HCT116 (cell line): Measurements from ENCODE around the gene AADAT. TPM values are rescaled to one million over a fixed set of nuclear protein-coding genes. Genes with fewer than 3 reads are reported as not detected.

Experiments used
- ATAC-seq: fragments of 200-7000 bp; cut with Tn5 transposase; 2 replicates; pipeline ENCODE4 v1.9.1; 2020; ENCODE audit warnings: mild to moderate bottlenecking, moderate library complexity
- BruUV-seq: library from RNA; stranded (reverse); fragments of 400-500 nt; replicated peaks from 2 replicates; lab custom pipeline; 2021; lab: Mats Ljungman, UMichigan
- CTCF ChIA-PET: fragments of 300-600 bp; sonication (Branson Sonifier 250); formaldehyde crosslinking; loops from one replicate; lab custom pipeline; 2021; ENCODE audit warnings: antibody characterized with exemption; lab: Charles Lee
- POLR2A ChIA-PET: fragments of 300-600, 350-600 bp; sonication (Branson Sonifier 250); formaldehyde crosslinking; loops from one replicate; lab custom pipeline; 2021; ENCODE audit warnings: antibody characterized with exemption; lab: Charles Lee
- RAD21 ChIA-PET, 2 experiments: fragments of 300-600 bp; sonication (Branson Sonifier 250); formaldehyde crosslinking; loops; one replicate each; lab custom pipeline; 2023; ENCODE audit warnings: low total read pairs in 2 of 2; ENCODE audit not compliant: uncharacterized antibody in 2 of 2, unreplicated experiment in 2 of 2, low non-redundant PET in 1 of 2; lab: Charles Lee
- DNase-seq: peaks from one replicate; pipeline ENCODE4 v3.0.0-alpha.2; 2010; ENCODE audit warnings: low read depth, low spot score
- H2AFZ ChIP-seq: fragments of 200-600 bp; shearing (Covaris generic), sonication (generic); 2 replicates; pipeline ENCODE4 v1.6.1; 2017; ENCODE audit warnings: low read depth, mixed run types, mixed read lengths, antibody characterized with exemption, low read length; ENCODE audit not compliant: poor library complexity, severe bottlenecking
- H3K27ac ChIP-seq: 2 replicates; pipeline ENCODE4 v1.5.1; 2012; ENCODE audit warnings: low read depth, low read length
- H3K27me3 ChIP-seq: fragments of 200-600 bp; sonication (generic); 2 replicates; pipeline ENCODE4 v1.6.1; 2016; ENCODE audit warnings: mixed run types, low read length, mixed read lengths; ENCODE audit not compliant: insufficient read depth
- H3K36me3 ChIP-seq, 2 experiments: fragments of 200-500 bp in 1 of 2; fragments of 200-600 bp in 1 of 2; sonication (Bioruptor generic) in 1 of 2; sonication (generic) in 1 of 2; 2 replicates each; pipeline versions ENCODE4 v1.5.1 to v1.6.1; 2014 to 2016; ENCODE audit warnings: low read length in 2 of 2, inconsistent platforms in 1 of 2, mixed read lengths in 1 of 2, mixed run types in 1 of 2; ENCODE audit not compliant: insufficient read depth in 2 of 2, control insufficient read depth in 1 of 2
- H3K4me1 ChIP-seq, 2 experiments: fragments of 200-600 bp in 1 of 2; sonication (generic) in 1 of 2; 2 replicates each; pipeline versions ENCODE4 v1.5.1 to v1.6.1; 2012 to 2017; ENCODE audit warnings: low read length in 2 of 2, inconsistent platforms in 1 of 2, mild to moderate bottlenecking in 1 of 2, mixed read lengths in 1 of 2, mixed run types in 1 of 2, moderate library complexity in 1 of 2; ENCODE audit not compliant: insufficient read depth in 2 of 2, control insufficient read depth in 1 of 2
- H3K4me2 ChIP-seq: fragments of 200-600 bp; sonication (generic); 2 replicates; pipeline ENCODE4 v1.6.1; 2017; ENCODE audit warnings: mixed run types, low read length, mixed read lengths
- H3K4me3 ChIP-seq, 2 experiments: fragments of 200-600 bp in 1 of 2; sonication (generic) in 1 of 2; replicated peaks in 1 of 2; 2 replicates each; pipeline ENCODE4 v1.5.1; 2011 to 2016; ENCODE audit warnings: low read length in 2 of 2, control low read depth in 1 of 2, low read depth in 1 of 2, mild to moderate bottlenecking in 1 of 2, mixed read lengths in 1 of 2, mixed run types in 1 of 2
- H3K79me2 ChIP-seq: fragments of 200-600 bp; sonication (generic); 2 replicates; pipeline ENCODE4 v1.6.1; 2017; ENCODE audit warnings: mild to moderate bottlenecking, mixed run types, low read length, moderate library complexity, mixed read lengths; ENCODE audit not compliant: insufficient read depth
- H3K9ac ChIP-seq: fragments of 200-600 bp; sonication (generic); 2 replicates; pipeline ENCODE4 v1.6.1; 2016; ENCODE audit warnings: low read length, mixed read lengths
- H3K9me2 ChIP-seq: fragments of 200-600 bp; sonication (generic), shearing (Covaris generic); 2 replicates; pipeline ENCODE4 v1.6.1; 2017; ENCODE audit warnings: mixed run types, mild to moderate bottlenecking, moderate library complexity; ENCODE audit not compliant: insufficient read depth
- H3K9me3 ChIP-seq, 2 experiments: fragments of 200-500 bp in 1 of 2; fragments of 200-600 bp in 1 of 2; sonication (Bioruptor generic) in 1 of 2; sonication (generic) in 1 of 2; 2 replicates each; pipeline ENCODE4 v1.6.1; 2014 to 2017; ENCODE audit warnings: low read length in 2 of 2, mixed read lengths in 2 of 2, inconsistent platforms in 1 of 2, low read depth in 1 of 2, mild to moderate bottlenecking in 1 of 2, mixed run types in 1 of 2, moderate library complexity in 1 of 2; ENCODE audit not compliant: control insufficient read depth in 1 of 2, insufficient read depth in 1 of 2
- H4K20me1 ChIP-seq: fragments of 200-600 bp; sonication (generic), shearing (Covaris generic); 2 replicates; pipeline ENCODE4 v1.6.1; 2017; ENCODE audit warnings: mixed run types, mild to moderate bottlenecking, moderate library complexity; ENCODE audit not compliant: insufficient read depth
- CEBPB ChIP-seq: IDR thresholded peaks from 2 replicates; pipeline ENCODE4 v1.6.1; 2012; ENCODE audit warnings: low read depth
- ZFX ChIP-seq: fragments of 450-650 bp; IDR thresholded peaks from 2 replicates; pipeline ENCODE4 v1.6.1; 2017
- intact Hi-C: fragments of 100-400 bp; cut with micrococcal nuclease; formaldehyde crosslinking; loops from 2 replicates; pipeline ENCODE4 v1.10.0; 2022
- total RNA-seq: library from RNA; stranded (reverse); gene quantifications from one replicate; pipeline ENCODE4 v1.2.1, GENCODE V29; 2021; ENCODE audit not compliant: unreplicated experiment
- TF ChIP-seq, protein P1 (sequence below), 3 experiments: fragments of 200-600 bp in 1 of 3; sonication (generic) in 1 of 3; IDR thresholded peaks in 2 of 3; conservative IDR thresholded peaks in 1 of 3; 2 replicates each; pipeline ENCODE4 v1.5.1; 2012 to 2017; ENCODE audit warnings: low read depth in 2 of 3, low read length in 2 of 3, antibody characterized with exemption in 1 of 3, borderline replicate concordance in 1 of 3, control low read depth in 1 of 3, mild to moderate bottlenecking in 1 of 3, mixed read lengths in 1 of 3, mixed run types in 1 of 3, moderate library complexity in 1 of 3; ENCODE audit not compliant: insufficient read depth in 1 of 3
- TF ChIP-seq, protein P2 (sequence below): IDR thresholded peaks from 2 replicates; pipeline ENCODE4 v1.6.1; 2012; ENCODE audit warnings: low read depth
- TF ChIP-seq, protein P3 (sequence below): IDR thresholded peaks from 2 replicates; pipeline ENCODE4 v1.6.1; 2012

Gene AADAT
- total RNA-seq, 1 experiment from 2014 or later, result 15.4 TPM

DNA sequence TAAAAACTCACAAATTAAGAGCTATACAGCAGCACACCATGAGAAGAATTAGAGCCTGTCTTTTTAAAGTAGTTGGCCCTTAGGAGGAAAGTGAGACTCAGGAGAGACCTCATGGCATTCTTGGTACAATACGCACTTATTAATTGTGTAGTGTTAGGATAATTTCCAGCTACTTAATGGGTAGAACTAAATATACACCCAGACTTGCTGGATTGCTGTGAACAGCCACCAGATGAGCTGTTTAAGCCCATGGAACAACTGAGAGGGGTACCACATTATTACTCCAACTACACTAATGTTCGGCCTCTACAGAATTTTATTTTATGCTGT is 77.2 kb downstream of the AADAT start:
- CTCF ChIA-PET, result no interaction called here
- intact Hi-C loops, result no loop called here
- Histone ChIP-seq H3K4me3 (no peak overlapping the region), H3K9me2 (no peaks in the 10 kb centered on the region), H3K9me3 (no peaks in the 10 kb centered on the region), H3K4me1 (peaks cover 0 to 2% of the 10 kb centered on the region in 2 experiments; a peak in 2 of 4 replicates), H4K20me1 (no peaks in the 10 kb centered on the region), H3K79me2 (0 out of 2 replicates have a peak, but pooled peaks cover 5% of the 10 kb centered on the region), H3K27me3 (no peaks in the 10 kb centered on the region), H2AFZ (no peak overlapping the region), H3K9ac (no peak overlapping the region), H3K4me2 (no peak overlapping the region), H3K27ac (no peak overlapping the region), H3K36me3 (no peaks in the 10 kb centered on the region)
- TF ChIP-seq, protein P1, sequence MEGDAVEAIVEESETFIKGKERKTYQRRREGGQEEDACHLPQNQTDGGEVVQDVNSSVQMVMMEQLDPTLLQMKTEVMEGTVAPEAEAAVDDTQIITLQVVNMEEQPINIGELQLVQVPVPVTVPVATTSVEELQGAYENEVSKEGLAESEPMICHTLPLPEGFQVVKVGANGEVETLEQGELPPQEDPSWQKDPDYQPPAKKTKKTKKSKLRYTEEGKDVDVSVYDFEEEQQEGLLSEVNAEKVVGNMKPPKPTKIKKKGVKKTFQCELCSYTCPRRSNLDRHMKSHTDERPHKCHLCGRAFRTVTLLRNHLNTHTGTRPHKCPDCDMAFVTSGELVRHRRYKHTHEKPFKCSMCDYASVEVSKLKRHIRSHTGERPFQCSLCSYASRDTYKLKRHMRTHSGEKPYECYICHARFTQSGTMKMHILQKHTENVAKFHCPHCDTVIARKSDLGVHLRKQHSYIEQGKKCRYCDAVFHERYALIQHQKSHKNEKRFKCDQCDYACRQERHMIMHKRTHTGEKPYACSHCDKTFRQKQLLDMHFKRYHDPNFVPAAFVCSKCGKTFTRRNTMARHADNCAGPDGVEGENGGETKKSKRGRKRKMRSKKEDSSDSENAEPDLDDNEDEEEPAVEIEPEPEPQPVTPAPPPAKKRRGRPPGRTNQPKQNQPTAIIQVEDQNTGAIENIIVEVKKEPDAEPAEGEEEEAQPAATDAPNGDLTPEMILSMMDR (IDR thresholded peaks at IDR 0.05 in 2 of 3, conservative IDR thresholded peaks at IDR 0.05 in 1 of 3; ENCODE audit: borderline replicate concordance in 1 of 3, insufficient read depth in 1 of 3, low read depth in 2 of 3, low read length in 2 of 3), result no peak
- TF ChIP-seq CEBPB, result no peak
- TF ChIP-seq, protein P2, sequence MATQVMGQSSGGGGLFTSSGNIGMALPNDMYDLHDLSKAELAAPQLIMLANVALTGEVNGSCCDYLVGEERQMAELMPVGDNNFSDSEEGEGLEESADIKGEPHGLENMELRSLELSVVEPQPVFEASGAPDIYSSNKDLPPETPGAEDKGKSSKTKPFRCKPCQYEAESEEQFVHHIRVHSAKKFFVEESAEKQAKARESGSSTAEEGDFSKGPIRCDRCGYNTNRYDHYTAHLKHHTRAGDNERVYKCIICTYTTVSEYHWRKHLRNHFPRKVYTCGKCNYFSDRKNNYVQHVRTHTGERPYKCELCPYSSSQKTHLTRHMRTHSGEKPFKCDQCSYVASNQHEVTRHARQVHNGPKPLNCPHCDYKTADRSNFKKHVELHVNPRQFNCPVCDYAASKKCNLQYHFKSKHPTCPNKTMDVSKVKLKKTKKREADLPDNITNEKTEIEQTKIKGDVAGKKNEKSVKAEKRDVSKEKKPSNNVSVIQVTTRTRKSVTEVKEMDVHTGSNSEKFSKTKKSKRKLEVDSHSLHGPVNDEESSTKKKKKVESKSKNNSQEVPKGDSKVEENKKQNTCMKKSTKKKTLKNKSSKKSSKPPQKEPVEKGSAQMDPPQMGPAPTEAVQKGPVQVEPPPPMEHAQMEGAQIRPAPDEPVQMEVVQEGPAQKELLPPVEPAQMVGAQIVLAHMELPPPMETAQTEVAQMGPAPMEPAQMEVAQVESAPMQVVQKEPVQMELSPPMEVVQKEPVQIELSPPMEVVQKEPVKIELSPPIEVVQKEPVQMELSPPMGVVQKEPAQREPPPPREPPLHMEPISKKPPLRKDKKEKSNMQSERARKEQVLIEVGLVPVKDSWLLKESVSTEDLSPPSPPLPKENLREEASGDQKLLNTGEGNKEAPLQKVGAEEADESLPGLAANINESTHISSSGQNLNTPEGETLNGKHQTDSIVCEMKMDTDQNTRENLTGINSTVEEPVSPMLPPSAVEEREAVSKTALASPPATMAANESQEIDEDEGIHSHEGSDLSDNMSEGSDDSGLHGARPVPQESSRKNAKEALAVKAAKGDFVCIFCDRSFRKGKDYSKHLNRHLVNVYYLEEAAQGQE, result no peak
- TF ChIP-seq, protein P3, sequence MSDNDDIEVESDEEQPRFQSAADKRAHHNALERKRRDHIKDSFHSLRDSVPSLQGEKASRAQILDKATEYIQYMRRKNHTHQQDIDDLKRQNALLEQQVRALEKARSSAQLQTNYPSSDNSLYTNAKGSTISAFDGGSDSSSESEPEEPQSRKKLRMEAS, result no peak
- TF ChIP-seq ZFX, result no peak
- BruUV-seq, result no TSS peak
- DNase-seq, result no peak
- RAD21 ChIA-PET, result no interaction called here
- POLR2A ChIA-PET, result no interaction called here
- no peak for ATAC-seq
